ENCODE results near the gene EYS.
"Not testable (repeated sequence)": the region's sequence is repeated elsewhere in the genome, so short reads cannot be mapped to it uniquely, and the experiment has no call there.

Gene EYS

GRCh38 chr6:64527899-64528298 lies 1179.1 kb downstream of the EYS start:
- no peak for DNase-seq

- DNase-seq = no peak
These were observed 1184.2 kb downstream of the EYS start for GRCh38 chr6:64522859-64523258.

DNA sequence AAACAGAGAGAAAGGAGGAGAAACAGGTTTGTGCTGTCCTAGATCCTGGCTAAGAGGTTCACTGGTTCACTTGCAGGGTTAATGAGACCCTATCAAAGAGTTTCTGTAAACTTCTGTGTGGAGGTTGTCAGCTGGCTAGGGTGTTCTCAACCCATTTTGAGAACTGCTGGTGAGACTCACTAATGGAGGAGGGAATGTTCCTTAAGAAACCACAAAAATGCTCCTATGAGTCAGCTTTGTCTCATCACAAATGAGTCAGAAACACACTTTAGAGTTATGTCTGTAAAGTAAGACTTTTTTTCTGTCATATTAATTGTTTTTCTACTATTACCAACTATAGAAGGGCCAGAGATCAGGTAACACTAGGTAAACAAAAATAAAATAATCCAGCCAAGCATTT lies 1187.0 kb downstream of the EYS start:
- no peak for DNase-seq

GRCh38 chr6:64516393-64516792 lies 1190.6 kb downstream of the EYS start:
- DNase-seq = no peak

- DNase-seq = no peak
These were observed 1199.4 kb downstream of the EYS start for GRCh38 chr6:64507661-64508060.

DNA sequence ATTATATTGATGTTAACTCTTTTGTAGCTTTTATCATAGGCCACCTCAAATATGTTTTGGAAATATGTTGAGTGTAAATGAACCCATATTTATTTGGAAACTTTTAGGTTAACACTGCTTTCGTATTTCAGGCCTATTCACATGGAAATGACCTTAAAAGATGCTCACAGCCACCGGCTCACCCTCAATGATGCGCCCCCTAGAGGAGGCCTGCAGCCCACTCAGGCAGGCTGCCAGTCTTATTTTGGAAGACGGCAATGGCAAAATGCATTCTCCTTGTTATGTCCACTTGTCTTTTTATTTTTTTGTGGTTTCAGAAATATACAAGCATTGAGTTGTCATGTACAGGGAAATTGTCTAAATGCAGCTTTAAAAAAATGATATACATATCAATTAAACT lies 1201.7 kb downstream of the EYS start:
- DNase-seq = no peak

- no peak for DNase-seq
These were observed 1202.5 kb downstream of the EYS start for GRCh38 chr6:64504503-64504902.

GRCh38 chr6:64502801-64503200 lies 1204.2 kb downstream of the EYS start:
- DNase-seq = no peak

- DNase-seq = no peak
These were observed 1209.4 kb downstream of the EYS start for GRCh38 chr6:64497634-64498033.

DNA sequence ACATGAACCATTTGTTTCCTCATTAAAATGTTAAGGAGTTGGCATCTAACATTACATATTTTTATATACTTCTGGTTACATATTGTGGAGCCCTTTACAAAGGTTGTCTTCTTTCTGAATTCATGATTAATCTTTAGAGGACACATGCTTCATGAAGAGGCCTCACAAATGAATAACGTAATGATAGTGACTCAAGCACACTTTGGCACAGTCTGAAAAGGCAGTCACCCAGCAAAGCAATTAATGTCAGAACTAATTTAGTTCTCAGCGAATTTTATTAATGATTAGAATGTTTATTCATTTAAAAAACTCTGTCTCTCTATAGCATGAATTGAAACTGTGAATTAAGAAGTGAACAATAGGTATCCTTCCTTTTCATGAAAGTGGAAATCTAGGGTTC lies 1217.3 kb downstream of the EYS start:
- DNase-seq = peak; percentile 78

GRCh38 chr6:64486578-64487351 lies 1220.3 kb downstream of the EYS start:
- DNase-seq = no peak

GRCh38 chr6:64483956-64484499 lies 1223.0 kb downstream of the EYS start:
- DNase-seq = no peak

DNA sequence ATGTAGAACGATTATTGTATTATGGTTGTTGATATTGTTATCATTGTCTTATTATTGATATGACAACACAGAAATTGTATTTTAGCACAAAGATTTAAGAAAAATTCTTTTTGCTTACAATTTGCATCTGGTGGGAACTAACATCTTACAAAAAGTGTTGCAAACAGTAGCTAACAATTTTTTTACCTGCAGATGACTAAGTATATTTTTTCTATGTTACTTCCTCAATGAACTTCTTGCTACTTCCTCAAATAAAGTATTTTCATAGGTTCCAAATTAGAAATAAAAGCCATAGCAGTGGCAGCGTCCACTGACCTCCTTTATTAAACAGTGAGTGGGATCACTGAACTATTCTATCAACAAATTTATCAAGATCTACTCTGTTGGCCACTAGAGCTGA lies 1224.4 kb downstream of the EYS start:
- no peak for DNase-seq

DNA sequence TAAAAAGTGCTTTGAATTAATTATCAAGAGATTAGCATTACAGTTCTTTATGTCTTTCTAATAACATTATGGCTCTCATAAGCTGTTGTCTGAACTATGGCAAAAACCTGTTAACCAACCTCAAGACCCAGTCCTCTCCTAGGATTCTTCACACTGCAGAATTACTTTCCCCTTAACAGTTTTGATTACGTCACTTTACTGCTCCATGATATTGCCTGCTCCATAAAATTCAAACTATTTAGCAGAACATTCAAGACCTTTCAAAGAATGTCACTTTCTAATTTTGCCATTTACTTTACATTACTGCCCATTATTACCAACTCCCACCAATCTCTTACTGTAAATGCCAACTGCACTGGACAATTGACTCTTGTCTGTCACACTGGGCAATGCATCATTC lies 1227.9 kb downstream of the EYS start:
- no peak for DNase-seq

DNA sequence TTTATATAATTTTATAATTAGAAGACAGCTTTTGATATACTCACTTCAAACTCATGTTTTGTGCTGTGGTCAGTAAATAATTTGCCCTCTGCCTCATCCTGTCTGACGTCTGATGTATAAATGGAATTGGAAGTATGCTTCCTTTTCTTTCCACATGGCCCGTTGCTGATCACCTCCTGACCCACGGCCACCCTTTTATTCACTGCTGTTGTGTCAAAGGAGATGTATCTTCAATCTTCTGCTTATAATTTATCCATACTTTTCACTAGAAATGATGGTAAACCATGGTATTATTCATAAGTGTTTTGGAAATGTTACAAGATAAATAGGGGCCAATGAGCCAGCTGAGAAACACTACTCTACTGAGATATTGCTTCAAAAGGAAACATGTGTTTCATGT lies 1229.6 kb downstream of the EYS start:
- no peak for DNase-seq

- DNase-seq = no peak
These were observed 1230.1 kb downstream of the EYS start for GRCh38 chr6:64476935-64477334.

DNA sequence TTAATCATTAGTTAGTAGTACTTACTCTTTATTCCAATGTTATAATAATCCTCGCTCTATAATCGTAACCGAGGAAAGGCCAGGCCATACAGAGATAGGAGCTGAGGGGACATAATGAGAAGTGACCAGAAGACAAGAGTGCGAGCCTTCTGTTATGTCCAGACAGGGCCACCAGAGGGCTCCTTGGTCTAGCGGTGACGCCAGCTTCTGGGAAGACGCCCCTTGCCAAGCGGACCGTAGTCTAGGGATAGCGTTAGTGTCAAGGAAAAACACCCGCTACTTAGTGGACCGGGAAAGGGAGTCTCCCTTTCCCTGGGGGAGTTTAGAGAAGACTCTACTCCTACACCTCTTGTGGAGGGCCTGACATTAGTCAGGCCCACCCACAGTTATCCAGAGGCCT lies 1237.6 kb downstream of the EYS start:
- not testable (repeated sequence) for DNase-seq

- DNase-seq = no peak
These were observed 1239.4 kb downstream of the EYS start for GRCh38 chr6:64467656-64468055.

DNA sequence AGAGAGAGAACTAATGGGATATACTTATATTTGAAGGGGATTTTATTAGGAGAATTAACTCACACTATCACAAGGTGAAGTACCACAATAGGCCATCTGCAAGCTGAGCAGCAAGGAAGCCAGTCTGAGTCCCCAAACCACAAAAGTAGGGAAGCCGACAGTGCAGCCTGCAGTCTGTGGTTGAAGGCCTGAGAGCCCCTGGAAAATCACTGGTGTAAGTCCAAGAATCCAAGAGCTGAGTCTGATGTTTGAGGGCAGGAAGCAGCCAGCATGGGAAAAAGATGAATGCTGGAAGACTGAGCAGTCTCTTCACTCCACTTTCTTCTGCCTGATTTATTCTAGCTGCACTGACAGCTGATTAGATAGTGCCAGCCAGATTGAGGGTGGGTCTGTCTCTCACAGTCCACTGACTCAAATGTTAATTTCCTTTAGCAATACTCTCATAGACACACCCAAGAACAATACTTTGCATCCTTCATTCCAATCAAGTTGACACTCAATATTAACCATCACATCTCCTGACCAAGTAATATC lies 1247.5 kb downstream of the EYS start:
- peak; percentile 67 for DNase-seq

GRCh38 chr6:64448101-64448500 lies 1258.9 kb downstream of the EYS start:
- DNase-seq = not testable (repeated sequence)

DNA sequence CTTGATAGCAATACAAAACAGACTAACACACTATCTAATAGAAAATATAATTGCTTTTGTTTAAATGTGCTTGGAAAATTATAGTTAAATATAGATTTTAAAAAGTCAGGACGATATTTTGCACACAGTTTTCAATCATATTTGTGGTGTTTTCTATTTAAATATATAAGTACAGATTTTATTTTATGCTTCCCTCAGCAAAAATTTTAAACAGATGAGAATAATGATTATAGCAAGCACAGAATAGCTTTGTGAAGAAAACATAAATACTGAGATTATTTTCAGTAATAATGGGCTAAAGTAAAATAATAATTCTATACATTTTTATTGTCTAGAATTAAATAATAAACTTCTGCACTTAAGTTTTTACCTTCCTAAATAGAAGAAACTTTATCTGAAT lies 1262.0 kb downstream of the EYS start:
- no peak for DNase-seq

- no peak for DNase-seq
These were observed 1267.8 kb downstream of the EYS start for GRCh38 chr6:64439274-64439673.

DNA sequence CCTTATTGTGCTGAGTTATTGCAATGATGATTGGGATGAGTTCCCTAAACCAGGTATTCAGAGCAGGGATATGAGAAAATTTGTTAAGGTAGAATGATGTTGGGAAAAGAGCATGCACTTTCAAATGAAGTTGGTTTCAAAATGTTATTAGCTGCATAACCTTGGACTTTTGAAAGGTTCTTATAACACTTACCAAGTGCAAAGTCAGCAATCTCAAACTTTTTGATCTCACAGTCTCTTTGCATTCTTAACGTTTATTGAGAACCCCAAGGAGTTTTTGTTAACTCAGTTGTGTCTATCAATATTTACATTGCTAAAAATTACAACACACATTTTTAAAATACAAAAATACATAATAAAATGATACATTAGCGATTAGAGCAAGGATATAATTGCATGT lies 1269.0 kb downstream of the EYS start:
- DNase-seq = no peak

- no peak for DNase-seq
These were observed 1277.1 kb downstream of the EYS start for GRCh38 chr6:64429926-64430325.

DNA sequence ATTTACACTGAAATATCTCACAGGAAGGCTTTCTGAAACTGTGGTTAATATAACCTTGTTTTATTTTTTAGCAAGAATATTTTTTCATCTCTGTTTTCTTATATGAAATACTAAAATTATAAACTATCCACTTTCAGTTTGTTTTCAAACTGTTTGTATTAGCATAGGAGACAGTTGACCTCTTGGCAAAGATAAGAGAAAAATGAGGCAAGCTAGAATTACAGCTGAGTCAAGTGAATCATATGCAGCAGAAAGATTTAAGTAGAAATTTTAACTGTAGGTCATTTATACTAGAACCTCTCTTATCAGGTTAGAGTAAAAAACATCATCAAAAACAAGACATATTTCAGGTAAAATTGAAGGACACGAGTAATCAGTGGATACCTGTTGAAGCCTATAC lies 1278.8 kb downstream of the EYS start:
- DNase-seq = no peak

All from eye (tissue), 1 donor.